ENCODE data around the gene B3GALT6.

The B3GALT6 gene

DNA sequence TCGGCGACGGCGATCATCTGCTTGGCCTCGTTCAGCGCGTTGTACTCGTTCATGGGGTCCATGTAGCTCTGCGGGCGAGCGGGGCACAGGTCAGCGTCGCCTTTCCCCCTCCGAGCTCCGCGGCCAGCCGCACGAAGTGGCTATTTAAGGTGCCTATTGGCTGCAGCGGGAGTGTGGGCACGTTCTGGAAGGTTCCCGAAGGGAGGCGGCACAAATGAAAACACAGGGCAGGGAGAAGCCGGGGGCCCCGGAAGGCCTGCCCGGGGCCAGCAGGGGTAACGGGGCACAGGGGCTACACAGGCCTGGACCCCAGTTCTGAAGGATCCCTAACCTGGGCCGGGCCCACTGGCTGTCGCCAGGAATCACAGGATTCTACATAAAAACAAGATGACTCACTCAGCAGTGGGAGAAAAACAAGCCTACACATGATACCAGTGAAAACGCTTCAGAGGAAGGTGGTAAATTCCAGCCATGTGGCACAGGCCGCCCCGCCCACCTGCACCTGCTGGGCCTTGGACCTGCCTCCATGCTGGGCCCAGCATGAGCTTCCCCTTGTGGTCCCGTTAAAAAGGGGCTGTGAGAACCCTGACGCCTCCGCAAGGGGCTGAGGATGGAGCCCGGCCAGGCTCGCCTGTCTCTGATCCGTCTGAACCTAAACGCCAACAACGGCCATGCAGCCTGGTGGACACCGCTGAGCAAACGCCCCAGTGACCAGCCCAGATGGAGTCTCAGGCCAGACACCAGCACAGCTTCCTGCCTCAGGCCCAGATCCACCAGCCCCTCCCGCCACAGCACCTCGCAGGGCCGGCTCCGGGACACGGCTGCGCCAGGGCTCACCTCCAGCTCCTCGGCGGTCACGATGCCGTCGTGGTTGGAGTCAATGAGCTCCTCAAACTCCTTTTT lies 14.2 kb upstream of the B3GALT6 start:
- no peak for DNase-seq

DNA sequence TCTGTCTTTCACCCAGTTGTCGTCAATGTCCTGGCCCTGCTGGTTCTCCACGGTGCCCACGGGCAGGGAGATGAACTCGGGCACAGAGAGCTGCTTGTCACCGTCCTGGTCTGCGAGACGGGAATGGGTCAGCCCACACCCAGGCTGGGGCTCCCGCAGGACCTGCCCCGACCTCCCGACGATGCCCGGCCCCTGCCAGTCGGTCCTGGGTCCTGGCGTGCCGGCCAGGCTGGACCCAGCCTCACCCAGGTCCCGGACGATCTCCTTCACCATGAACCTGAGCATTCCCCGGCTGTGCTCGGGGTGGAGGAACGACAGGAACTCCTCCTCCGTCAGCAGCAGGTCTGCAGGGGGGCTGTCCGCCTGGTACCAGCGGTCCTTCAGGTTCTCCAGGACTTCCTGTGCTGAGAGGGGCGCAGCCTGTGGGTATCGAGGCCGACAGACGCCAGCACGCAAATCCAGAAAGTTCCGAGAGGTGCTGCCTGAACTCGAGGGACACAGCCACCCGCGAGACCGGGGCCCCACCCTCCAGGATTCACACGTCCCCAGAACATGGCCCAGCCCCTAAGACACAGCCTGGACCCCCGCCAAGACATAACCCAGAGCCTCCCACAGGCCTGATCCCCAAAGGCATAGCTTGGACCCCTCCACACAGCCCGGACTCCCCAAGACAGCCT lies 13.4 kb upstream of the B3GALT6 start:
- DNase-seq, result no peak

DNA sequence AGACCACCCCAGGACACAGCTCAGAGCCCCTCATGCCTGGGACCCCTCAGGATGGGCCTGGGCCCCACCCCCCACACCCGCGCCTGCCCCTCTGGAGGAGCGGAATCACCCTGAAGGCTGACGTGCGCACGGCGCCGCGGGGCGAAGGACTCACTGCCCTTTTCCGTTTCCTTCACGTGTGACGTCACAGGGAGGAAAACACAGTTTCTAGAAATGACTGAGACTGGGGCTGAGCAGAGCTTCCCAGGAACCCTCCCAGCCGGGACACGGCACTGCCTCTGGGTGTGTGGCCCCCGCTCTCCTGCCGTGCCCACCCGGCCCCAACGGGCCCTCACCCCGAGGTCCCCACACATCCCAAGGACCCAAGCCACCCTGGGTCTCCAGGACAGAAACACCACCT lies 12.7 kb upstream of the B3GALT6 start:
- no peak for DNase-seq

DNA sequence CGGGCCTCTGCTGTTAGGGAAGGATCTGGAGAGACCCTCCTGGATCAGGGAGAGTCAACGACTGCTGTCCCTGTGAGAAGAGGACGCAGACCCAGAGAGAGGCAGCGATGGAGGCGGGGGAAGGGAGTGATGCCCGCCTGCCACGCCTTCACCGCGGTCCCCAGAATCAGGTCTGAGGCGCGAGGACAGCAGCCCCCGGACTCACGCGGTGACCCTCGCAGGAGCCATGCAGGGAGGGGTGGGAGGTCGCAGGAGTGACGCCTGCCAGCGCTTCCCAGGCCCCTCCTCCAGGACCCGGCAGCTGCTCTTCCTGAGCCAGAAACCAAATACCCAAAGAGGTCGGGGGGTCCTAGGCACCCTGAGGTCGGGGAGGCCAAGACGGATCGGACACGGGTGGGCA lies 11.8 kb upstream of the B3GALT6 start:
- no peak for DNase-seq

DNA sequence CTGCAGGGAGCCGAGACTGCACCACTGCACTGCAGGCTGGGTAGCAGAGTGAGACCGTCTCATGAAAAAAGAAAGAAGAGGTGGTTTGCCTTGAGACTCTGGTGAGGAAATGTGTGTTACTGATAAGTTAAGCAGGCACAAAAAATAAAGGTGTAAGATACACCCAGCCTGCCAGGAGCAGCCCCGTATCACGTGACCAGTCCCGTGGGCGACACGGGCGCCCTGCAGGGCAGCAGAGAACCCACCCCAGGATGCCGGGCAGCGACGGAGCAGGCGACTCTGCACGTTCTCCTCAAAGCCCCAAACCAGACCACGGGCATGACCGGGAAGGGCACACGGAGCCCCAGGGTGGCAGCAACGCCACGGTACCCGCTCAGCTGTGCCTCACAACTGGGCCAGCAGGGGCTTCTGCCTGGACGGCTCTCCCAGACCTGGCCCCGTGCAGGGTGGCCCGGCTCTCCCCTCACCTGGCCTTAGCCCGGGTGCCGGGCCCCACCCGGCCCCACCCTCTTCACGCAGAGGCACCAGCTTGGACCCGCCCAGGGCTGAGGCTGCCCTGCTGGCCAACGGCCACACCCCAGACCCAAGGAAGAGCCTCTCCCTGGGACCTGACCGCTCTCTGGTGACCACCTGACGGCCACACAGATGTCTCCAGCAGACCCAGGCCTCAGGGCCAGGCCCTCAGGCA lies 10.0 kb upstream of the B3GALT6 start:
- DNase-seq, result no peak

DNA sequence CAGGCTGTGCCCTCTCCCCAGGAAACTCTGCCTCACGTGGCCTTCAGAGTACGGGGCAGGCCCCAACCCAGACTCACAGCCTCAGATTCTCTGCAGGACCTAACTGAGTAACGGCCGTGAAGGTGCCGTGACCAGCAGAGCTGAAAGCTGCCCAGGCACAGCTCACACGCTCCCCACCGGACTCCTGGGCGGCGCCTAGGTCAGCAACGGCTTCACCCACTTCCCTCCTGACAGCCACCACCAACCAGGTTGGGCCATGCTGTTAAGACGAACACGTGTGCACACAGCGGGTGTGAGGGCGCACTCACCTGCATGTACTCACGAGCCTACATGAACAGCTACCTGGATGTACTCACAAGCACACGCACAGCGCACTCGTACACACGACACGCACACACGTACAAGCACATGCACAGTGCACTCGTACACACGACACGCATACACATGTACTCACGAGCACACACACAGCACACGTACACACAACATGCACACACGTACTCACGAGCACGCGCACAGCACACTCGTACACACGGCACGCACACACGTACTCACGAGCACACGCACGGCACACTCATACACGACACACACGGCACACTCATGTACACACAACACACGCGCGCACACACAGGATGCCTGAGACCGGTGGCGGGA lies 9.3 kb upstream of the B3GALT6 start:
- no peak for DNase-seq

DNA sequence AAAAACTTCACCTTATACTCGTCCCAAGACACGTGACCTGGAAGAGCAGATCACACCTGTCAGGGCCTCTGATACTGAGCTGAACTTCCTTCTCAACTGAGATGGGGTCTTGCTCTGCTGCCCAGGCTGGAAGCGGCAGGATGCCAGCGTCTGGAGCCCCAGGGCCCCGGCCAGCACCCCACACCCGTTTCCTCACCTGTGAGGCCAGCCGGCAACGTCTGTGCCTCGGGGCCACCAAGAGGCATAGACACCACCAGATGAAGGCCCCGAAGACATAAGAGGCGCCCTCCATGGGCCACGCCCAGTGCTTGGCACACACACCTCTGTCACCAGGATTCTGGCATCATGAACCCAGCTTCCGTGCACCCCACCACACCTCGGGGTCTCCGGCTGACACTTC lies 8.7 kb upstream of the B3GALT6 start:
- DNase-seq, result no peak

DNA sequence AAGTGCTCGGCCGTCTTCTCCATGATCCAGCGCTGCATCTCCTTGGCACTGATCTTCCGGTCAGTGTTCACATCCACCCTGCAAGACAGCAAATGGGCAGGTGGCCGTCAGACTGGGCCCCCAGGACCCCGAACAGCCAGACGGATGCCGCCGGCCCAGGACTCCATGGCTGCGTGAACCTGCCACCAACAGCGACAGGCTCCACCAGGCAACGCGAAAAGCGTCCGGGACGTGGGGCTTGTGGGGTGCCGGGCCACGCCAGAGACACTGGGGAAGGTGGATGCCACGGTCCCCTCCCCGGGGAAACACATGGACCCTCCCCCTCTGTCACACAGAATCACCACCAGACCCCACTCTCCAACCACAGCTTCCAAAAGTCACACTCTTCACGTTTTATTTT lies 8.1 kb upstream of the B3GALT6 start:
- DNase-seq, result no peak

DNA sequence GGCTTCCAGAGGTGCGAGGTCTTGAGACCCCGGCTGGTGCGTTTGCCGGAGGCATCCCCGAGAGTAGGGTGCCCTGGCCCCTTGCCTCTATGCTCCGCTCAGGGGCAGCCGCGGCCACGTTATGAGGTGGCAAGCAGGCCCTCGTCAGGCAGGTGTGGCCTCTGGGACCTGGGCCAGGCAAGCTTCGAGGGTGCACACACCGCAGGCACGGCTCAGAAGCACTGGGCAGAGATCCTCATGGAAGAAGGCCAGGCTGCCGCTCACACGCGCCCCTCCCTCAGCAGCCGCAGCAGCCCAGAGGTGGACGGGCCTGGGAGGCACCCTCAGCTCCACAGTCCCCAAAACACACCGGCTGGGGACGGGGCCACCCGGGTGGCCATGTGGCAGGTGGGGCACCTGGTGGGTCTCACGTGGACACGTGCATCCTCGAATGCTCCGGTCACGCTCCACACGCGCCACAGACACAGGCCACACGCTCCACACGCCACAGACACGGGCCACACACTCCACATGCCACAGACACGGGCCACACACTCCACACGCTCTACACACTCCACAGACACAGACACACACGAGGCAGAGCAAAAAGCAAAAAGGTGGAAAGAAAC lies 6.7 kb upstream of the B3GALT6 start:
- no peak for DNase-seq

DNA sequence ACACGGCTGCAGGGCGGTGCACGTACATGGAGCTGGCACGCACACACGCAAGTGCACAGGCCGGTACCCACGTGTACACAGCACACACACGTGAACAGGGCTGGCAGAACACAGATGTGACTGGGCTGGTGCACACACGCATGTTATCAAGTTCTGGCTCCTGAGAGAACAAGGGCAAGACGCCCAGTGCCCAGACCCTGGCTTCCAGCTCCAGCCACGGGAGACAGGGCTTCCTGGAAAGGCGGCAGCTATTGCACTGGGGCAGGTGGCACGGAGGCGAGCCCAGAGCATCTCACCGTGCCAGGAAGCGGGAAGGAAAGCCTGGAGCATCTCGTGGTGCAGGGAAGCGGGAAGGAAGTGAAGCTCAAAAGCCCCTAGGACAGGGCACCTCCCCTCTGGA lies 6.1 kb upstream of the B3GALT6 start:
- DNase-seq, result no peak

DNA sequence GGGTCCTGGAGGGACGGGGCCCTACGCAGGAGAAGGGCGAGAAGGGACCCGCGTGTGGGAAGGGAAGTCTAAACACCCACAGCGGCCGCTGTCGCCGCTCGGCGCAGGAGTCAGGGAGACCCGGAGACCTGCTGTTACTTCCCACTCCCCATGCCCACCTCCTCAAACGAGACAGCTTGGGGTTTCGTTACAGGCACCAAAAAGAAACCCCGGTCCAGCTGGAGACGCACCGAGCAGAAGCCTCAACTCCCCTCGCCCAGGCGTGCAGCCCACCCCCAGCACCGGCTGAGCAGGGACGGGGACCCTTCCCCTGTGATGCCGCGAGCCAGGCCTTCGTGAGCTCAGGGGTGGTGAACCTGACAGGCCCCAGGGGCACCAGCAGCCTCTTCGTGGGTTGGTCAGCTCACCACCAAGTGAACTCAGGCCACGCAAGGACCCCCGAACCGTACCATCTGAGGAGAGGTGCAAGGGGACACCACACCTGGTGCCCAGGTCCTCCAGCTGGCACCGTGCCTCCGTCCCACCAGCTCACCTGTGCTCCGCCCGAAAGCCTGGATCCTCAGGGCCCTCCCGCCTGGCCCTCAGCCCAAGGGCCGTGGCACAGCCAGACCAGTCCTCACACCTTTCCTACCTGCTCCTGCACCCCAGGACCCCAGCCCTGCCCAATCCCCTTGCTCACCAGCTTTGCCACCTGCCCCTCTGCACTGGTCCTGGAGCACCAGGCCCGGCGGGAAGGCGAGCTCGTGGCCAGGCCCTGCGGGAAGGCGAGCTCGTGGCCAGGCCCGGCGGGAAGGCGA lies 5.3 kb upstream of the B3GALT6 start:
- no peak for DNase-seq

DNA sequence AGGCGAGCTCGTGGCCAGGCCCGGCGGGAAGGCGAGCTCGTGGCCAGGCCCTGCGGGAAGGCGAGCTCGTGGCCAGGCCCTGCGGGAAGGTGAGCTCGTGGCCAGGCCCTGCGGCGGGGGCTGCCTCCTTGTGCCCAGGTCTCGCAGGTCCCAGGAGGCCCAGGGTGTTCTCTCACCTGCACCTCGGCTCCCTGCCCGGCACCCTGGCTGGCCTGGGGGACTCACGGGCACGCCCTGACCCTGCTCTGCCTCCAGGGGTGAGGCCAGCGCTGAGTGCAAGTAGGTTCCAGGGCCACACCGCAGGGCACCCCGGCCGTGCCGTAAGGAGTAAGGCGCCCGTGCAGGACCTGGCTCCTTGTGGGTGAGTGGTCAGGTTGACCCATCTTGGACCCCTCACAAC lies 4.7 kb upstream of the B3GALT6 start:
- no peak for DNase-seq

DNA sequence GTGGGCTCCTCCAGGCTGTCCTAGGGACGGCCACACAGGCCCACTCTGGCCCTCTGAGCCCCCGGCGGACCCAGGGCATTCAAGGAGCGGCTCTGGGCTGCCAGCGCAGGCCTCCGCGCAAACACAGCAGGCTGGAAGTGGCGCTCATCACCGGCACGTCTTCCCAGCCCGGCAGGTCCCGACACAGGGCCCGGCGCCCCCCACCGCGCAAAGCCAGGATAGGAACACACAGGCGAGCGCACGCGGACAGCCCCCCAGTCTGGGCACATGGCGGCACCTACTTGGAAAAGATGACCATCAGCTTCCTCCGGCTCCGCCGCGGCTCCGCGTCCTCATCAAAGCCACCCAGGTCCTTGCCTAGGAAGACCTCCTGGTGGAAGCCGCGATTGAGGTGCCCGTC lies 3.9 kb upstream of the B3GALT6 start:
- no peak for DNase-seq

DNA sequence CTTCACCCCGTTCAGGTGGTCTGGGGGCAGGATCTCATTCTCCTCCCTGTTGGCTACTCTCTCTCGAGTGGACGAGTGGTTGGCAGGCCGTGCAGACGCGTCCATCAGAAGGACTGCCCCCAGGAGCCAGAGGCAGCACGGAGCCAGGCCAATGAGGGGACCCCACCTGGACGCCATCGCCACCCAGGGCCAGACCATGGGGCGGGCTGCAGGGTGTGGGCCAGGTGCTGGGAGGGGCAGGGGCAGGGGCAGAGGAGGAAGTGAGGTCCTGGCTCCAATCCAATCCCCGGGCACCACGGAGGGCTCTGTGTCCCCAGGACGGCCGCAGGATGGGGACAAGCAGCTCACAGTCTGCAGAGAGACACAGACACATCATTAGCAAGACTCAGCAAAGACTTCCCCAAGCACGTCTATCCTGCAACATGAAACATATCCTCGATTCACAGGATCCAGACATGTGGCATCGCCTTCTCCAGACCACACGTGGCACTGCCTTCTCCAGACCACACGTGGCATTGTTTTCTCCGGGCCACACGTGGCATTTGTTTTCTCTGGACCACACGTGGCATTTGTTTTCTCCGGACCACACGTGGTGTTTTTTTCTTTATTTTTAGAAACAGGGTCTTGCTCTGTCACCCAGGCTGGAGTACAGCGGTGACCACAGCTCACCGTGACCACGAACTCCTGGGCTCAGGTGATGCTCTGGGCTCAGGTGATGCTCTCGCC lies 3.3 kb upstream of the B3GALT6 start:
- no peak for DNase-seq

DNA sequence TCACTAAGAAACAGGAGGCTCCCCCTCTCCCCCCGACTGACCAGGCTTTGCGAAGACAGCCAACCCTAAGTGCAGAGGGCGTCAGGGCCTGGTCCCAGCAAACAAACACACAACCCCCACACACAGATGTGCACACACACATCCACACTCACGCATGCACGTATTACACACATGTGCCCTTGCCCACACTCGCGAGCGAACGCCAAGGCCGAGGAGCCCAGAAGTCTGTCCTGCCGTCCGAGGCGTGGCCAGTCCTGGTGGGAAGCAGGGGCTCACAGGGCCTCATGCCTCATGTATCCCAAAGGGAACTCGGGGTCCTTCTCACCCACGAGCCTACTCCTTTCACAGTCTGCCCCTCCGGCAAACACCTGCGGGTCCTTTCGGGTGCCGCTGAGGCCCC lies 2.3 kb upstream of the B3GALT6 start:
- no peak for DNase-seq

DNA sequence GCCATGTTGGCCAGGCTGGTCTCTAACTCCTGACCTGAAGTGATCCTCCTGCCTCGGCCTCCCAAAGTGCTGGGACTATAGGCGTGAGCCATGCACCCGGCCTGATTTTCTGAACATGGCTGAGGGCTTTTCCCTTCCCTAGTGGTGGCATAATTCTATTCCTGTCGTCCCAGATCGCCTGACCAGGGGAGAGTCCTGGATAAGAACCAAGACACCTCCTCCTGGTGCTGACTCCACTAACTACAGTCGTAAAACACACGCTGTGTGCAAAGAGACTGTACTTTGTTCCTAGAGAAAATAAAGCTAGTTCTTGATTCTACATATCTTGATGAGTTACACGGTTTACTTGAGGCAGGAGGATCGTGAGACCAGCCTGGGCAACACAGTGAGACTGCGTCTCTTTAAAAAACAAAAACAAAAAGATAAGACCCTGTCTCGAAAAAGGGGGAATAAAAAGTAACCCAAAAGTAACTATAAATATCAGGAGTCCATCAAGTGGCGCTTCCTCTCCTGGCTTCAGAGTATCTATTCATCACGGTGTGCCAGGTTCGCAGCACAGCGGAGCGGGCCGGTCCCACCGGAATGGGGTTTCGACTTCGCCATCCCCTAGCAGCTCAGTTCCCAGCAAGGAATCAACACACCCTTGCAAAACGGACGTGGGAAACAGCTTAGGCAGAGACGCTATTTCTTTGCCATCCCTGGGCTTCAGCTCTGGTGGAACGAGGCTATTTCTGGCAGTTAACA lies 1.2 kb upstream of the B3GALT6 start:
- no peak for DNase-seq

DNA sequence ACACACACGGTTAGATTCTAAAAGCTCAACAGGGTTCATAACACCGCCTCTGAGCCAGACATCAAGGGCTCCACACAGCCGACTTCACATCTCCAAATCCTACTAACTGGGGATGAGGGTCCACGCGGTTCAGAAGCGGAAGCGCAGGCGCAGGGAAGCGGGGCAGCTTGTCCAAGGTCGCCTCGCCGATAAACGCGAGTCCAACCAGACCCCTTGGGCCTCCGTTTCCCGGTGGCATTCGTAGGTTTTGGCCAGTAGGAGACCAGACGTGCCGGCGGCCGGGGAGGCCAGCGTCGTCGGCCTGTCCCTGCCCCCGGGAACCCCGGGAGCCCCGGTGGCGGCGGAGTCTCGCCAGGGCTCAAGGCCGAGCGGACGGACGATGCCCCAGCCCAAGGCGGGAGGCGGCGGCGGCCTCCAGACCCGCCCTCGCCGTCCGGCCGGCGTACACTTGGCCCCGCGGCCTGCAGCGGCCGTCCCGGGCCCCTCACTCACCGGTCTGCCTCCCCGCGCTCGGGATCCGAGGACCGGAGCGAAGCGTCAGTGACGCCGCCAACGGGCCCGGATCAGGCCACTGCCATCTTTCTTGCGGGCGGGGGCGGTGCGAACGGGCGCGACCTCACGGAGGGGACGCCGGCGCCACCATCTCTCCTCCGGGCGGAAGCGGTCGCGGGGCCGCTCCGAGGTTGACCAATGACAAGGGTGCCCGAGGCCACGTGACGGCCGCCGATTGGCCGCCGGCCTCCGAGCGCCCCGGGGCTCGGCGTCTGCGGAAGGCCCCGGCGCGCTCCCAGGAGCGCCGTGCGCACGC lies 433 bp upstream of the B3GALT6 start, which contains the start of gene SDF4:
TSS of gene SDF4 (minus strand) at position 602 of the 808 bp plus-strand sequence. CDS start 3,229 bp downstream, outside the sequence.
- DNase-seq, result peak; percentile 96

DNA sequence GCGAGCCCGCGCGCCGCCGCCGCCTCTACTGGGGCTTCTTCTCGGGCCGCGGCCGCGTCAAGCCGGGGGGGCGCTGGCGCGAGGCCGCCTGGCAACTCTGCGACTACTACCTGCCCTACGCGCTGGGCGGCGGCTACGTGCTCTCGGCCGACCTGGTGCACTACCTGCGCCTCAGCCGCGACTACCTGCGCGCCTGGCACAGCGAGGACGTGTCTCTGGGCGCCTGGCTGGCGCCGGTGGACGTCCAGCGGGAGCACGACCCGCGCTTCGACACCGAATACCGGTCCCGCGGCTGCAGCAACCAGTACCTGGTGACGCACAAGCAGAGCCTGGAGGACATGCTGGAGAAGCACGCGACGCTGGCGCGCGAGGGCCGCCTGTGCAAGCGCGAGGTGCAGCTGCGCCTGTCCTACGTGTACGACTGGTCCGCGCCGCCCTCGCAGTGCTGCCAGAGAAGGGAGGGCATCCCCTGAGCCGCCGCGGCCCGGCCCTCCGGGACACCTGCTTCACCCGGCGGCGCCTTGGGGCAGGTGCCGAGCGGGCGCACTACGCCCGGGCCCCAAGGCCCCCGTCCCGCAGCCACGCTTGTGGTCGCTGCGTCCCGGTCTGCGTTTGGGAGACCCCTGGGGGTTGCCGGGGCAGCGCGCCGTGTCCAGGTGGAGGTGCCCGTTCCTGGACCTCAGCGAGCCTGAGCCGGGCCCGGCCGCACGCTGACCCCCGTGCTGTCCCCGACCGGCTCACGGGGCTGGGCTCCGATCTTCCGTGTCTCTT lies 944 bp downstream of the B3GALT6 start:
- DNase-seq, result no peak

DNA sequence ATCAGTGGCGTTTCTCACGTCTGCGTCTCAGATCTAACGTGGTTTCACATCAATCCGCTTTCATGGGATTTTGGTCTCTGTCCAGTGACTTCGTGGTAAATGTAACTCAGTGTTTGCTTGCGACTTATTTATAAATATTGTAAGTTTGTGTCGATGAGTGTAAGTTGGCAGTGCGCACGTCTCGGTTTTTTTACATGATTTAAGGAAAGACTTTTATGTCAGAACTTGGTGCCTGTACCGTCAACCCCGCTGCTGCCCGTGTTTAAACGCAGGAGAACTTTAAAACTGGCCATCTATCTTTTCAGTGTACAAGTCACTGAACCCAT lies 1.5 kb downstream of the B3GALT6 start:
- no peak for DNase-seq

All from activated CD8-positive, alpha-beta memory T cell treated with anti-CD3 and anti-CD28 coated beads for 24 hours (primary cell).